ENCODE measurements around the gene COL4A2.

Gene COL4A2

GRCh38 chr13:110423689-110424302, 116.7 kb downstream of the COL4A2 start:
- DNase-seq = no peak

DNA sequence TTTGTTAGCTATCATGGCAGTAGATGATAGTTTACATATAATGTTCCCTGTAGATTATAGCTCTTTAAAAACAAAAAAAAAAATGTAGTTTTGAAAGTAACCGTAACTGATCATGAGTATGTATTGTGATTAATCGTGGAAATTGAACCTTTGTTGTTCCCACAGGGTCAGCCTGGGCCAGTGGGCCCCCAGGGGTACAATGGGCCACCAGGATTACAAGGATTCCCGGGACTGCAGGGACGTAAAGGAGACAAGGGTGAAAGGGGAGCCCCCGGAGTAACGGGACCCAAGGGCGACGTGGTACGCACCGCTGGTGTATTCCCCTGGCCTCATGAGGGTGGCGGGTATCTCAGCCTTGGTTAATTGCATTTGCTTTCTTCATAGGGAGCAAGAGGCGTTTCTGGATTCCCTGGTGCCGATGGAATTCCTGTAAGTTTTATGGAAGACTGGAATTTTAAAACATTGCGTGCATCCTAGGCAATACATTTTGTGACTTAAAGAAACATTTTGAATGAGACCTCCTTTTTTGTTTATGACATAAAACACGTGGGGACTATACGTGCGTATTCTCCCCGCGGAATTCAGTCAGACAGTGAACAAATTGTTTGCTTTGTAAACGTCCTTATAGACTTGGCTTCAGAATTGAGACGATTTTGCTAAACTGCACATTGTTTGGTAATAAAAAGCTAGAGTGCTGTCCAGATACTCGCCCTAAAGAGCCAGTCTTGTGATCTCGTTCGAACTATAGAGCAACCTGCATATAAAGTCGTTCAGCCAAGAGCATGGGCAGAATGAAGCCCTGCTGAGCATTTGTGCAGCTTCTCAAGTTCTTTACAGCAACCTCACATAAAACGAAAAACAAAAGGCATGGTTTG, 117.7 kb downstream of the COL4A2 start:
- DNase-seq = no peak

DNA sequence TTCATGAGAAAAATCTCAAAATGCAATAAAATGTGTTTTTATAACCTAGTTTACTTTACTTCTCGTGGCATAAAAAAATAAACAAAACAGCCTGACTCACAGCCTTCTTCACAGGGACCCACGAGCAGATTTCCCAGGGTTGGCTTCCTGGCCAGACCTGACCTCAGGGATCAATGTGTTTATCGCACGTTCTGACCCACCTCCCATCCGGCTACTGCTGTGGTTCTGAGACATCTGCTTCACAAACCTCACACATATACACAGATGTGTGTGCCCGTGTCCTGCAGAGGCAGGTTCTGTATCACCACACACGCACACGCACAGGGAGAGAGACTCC, 118.3 kb downstream of the COL4A2 start:
- DNase-seq = no peak

GRCh38 chr13:110426735-110427134, 119.7 kb downstream of the COL4A2 start:
- DNase-seq = no peak

GRCh38 chr13:110428313-110428712, 121.2 kb downstream of the COL4A2 start:
- DNase-seq = no peak

GRCh38 chr13:110430391-110431336, 123.6 kb downstream of the COL4A2 start:
- DNase-seq = no peak

DNA sequence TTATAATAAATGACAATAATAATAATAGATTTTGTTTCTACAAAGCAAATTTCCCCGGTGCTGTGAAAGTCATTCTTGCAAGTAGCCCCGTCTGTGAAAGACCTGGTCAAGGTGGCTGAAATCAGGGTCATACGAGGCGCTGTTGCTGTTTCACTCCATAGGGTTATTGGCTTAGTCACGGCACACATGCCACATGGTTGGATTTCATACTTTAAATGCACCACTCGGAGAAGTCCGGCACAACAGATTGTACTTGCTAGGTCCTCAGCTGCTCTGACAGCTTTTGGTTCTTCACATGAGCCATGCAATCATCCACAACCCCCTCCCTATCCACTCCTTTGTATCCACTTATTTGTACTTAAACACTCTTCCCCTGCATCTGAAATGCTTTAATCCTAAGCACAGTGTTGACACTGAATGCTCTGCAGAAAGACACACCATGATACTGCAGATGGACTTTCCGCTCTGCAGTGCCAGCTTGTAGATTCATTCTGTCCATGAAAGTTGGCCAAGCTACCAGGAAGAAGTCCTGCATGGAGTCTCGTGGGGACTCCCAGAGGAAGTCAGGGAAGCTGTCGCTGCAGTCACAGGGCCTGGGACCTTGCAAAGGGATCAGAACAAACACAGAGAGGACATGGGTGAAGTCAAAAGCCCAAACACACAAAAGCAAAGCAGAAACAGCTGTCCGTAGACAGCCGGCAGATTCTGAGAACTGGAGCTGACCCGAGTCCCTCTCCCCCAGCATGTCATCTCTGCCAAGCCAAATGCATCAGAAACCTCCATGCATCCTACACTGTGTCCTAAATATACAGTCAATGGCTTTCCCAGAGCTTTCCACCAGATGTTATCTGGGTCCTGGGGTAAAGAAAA, 124.6 kb downstream of the COL4A2 start:
- DNase-seq = no peak

- no peak for DNase-seq
These were observed 125.4 kb downstream of the COL4A2 start for GRCh38 chr13:110432522-110432921.

- DNase-seq = no peak
These were observed 125.9 kb downstream of the COL4A2 start for GRCh38 chr13:110433014-110433413.

- DNase-seq = no peak
These were observed 127.5 kb downstream of the COL4A2 start for GRCh38 chr13:110434629-110435028.

DNA sequence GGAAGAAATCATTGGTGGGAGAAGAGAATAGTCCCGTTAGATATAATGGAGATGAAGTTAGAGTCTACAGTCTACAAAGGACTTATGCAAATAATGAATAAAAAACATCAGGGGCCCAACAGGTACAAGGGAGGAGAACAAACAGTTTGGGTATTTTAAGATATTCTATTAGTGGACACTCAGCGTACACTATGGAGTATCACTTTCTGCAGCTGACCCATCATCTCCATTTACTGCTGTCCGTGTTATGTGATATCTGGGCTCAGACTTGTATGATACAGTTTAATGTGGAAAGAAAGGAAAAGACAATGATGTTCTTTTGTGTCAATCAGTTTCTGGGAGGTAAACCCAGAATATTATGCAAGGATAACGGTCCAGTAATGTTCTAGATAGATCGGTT, 128.2 kb downstream of the COL4A2 start:
- DNase-seq = no peak

- no peak for DNase-seq
These were observed 129.2 kb downstream of the COL4A2 start for GRCh38 chr13:110436276-110436675.

GRCh38 chr13:110436786-110437370, 129.8 kb downstream of the COL4A2 start:
- no peak for DNase-seq

GRCh38 chr13:110438211-110438610, 131.1 kb downstream of the COL4A2 start:
- no peak for DNase-seq

- DNase-seq = no peak
These were observed 131.7 kb downstream of the COL4A2 start for GRCh38 chr13:110438776-110439175.

- DNase-seq = no peak
These were observed 134.1 kb downstream of the COL4A2 start for GRCh38 chr13:110440946-110441731.

GRCh38 chr13:110442930-110443621, 136.0 kb downstream of the COL4A2 start:
- DNase-seq = no peak

DNA sequence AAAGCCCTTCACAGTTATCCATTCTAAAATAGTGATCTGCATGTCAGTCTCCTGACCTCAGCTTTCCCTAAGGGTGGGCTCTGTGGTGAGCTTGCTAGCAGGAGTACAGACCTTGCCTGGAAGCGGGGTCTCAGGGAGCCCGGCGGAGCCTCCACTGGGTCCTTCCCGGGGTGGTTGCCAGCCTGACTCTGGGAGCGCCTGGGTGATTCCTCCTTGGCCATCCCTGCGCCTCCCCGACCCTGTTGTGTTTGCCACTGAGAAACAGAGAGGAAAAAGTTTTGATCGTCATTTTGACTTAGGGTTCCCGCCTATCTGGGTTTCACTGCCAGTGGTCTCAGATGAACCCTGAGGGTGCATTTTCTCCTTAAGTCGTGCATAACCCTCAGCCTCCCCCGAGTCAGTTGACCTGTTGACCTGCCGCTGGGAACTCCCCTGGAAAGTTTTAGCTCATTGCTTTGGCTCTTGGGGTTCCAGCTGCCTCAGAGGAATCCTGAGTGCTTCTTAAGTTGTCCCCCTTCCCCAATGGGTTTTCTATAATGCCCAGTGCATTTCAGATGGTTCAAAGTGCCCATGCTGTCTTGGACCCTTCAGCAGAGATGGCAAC, 136.6 kb downstream of the COL4A2 start:
- no peak for DNase-seq

DNA sequence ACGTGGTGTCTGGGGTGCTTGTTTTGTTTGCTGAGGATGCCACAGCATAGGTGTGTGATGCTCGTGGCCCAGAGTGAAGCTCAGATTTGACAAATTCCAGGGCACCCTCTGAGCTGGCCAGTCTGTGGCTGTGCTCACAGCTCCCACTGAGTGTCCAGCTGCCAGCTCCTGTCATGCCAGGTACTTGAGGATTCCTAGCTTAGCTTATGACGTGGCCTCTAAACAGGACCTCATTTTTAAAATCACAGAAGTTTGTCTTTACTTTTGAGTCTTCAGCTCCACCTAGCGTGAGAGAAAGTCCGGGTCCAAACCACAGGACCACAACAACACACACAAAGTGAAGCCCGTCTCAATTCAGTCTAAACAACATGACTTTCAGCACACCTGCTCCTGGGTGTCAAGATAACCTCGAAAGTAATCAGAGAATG, 137.2 kb downstream of the COL4A2 start:
- DNase-seq = no peak

DNA sequence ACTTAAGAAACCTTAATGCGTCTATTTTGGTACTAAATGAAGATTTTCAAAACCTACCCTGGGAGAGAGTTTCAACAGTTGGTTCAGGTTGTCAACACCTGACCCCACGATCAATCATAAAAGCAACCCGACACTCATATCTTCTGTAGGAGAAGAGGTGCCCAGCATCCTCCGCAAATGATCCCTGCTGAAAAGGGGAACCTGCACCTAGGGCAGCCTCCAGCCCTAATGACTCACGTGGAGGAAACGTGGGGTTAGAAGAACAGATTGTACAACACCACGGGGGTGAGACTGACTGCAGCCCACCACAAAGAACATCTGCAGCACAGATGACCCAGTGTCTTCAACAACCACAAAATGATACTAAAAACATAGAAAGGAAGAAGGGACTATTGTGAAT, 138.1 kb downstream of the COL4A2 start:
- DNase-seq = no peak
